GM19238 (cell line): ENCODE measurements around the gene PDIA5.

Source experiments
- DNase-seq: peaks from one replicate; pipeline ENCODE4 v3.0.0; 2011; ENCODE audit warnings: low spot score; ENCODE audit not compliant: insufficient read length

The PDIA5 gene

GRCh38 chr3:123039178-123039577 lies 27.6 kb upstream of the PDIA5 start:
- no peak for DNase-seq

GRCh38 chr3:123042413-123042812 lies 24.4 kb upstream of the PDIA5 start:
- DNase-seq = no peak

- no peak for DNase-seq
Measured at GRCh38 chr3:123044981-123045763, 21.7 kb upstream of the PDIA5 start.

GRCh38 chr3:123046262-123047061 lies 20.4 kb upstream of the PDIA5 start:
- no peak for DNase-seq

GRCh38 chr3:123047062-123047319 lies 19.8 kb upstream of the PDIA5 start:
- DNase-seq = no peak

GRCh38 chr3:123048480-123049237 lies 18.2 kb upstream of the PDIA5 start:
- DNase-seq = no peak

- DNase-seq = no peak
Measured at GRCh38 chr3:123050666-123051065, 16.2 kb upstream of the PDIA5 start.

- no peak for DNase-seq
Measured at GRCh38 chr3:123053107-123053506, 13.7 kb upstream of the PDIA5 start.

- DNase-seq = no peak
Measured at GRCh38 chr3:123054109-123054778, 12.6 kb upstream of the PDIA5 start.

GRCh38 chr3:123054931-123055330 lies 11.9 kb upstream of the PDIA5 start:
- DNase-seq = no peak

GRCh38 chr3:123055352-123055751 lies 11.5 kb upstream of the PDIA5 start:
- no peak for DNase-seq

GRCh38 chr3:123058505-123058904 lies 8.3 kb upstream of the PDIA5 start:
- DNase-seq = no peak

GRCh38 chr3:123060054-123060453 lies 6.8 kb upstream of the PDIA5 start:
- DNase-seq = no peak

GRCh38 chr3:123061856-123062255 lies 5.0 kb upstream of the PDIA5 start:
- DNase-seq = no peak

- no peak for DNase-seq
Measured at GRCh38 chr3:123063034-123063433, 3.8 kb upstream of the PDIA5 start.

- no peak for DNase-seq
Measured at GRCh38 chr3:123064506-123064905, 2.3 kb upstream of the PDIA5 start.

GRCh38 chr3:123064914-123065313 lies 1.9 kb upstream of the PDIA5 start:
- DNase-seq = no peak

GRCh38 chr3:123066599-123066895 lies 278 bp upstream of the PDIA5 start:
- no peak for DNase-seq

- DNase-seq = peak; percentile 42
Measured at GRCh38 chr3:123067689-123068600, 1.1 kb downstream of the PDIA5 start.

- no peak for DNase-seq
Measured at GRCh38 chr3:123068601-123069381, 2.0 kb downstream of the PDIA5 start.
